Common myeloid progenitor, CD34-positive (primary cell): Measurements from ENCODE around the gene MAB21L2.

Experiments used
- CTCF ChIA-PET: fragments of 350-600 bp; sonication (Branson Sonifier 250); formaldehyde crosslinking; loops from one replicate; lab custom pipeline; 2021; ENCODE audit warnings: antibody characterized with exemption; lab: Charles Lee
- POLR2A ChIA-PET: fragments of 350-600 bp; sonication (Branson Sonifier 250); formaldehyde crosslinking; loops from one replicate; lab custom pipeline; 2021; ENCODE audit warnings: antibody characterized with exemption; lab: Charles Lee
- DNase-seq, 3 donors: peaks; one replicate each; pipeline versions ENCODE4 v3.0.0 to v3.0.0-alpha.2; 2013
- H3K27ac ChIP-seq, 2 experiments: 1 replicate in 1 of 2; 2 replicates in 1 of 2; pipeline ENCODE4 v1.7.0; 2013; ENCODE audit warnings: inconsistent platforms in 2 of 2, low read length in 2 of 2, mild to moderate bottlenecking in 2 of 2, low read depth in 1 of 2, moderate library complexity in 1 of 2; ENCODE audit not compliant: severe bottlenecking in 2 of 2, insufficient read depth in 1 of 2, poor library complexity in 1 of 2
- H3K27me3 ChIP-seq, 5 experiments: replicated peaks in 2 of 5; 1 replicate in 3 of 5; 2 replicates in 2 of 5; pipeline versions ENCODE4 v1.6.1 to v1.7.0; 2013; ENCODE audit warnings: low read length in 4 of 5, mild to moderate bottlenecking in 2 of 5, moderate library complexity in 2 of 5, inconsistent platforms in 1 of 5; ENCODE audit not compliant: insufficient read depth in 5 of 5, control insufficient read depth in 4 of 5
- H3K36me3 ChIP-seq, 4 experiments: 1 replicate in 2 of 4; 2 replicates in 2 of 4; pipeline versions ENCODE4 v1.6.1 to v1.7.0; 2013; ENCODE audit warnings: low read length in 3 of 4, control low read depth in 1 of 4, mild to moderate bottlenecking in 1 of 4; ENCODE audit not compliant: control insufficient read depth in 4 of 4, insufficient read depth in 4 of 4
- H3K4me1 ChIP-seq, 4 experiments: 1 replicate in 3 of 4; 2 replicates in 1 of 4; pipeline versions ENCODE4 v1.6.1 to v1.7.1; 2013; ENCODE audit warnings: low read length in 3 of 4, mild to moderate bottlenecking in 3 of 4, control low read depth in 1 of 4, inconsistent platforms in 1 of 4, moderate library complexity in 1 of 4; ENCODE audit not compliant: control insufficient read depth in 4 of 4, insufficient read depth in 4 of 4; ENCODE audit errors: control extremely low read depth in 1 of 4
- H3K4me3 ChIP-seq, 7 experiments: 1 replicate in 4 of 7; 2 replicates in 3 of 7; pipeline versions ENCODE4 v1.5.1 to v1.7.0; 2013; ENCODE audit warnings: mild to moderate bottlenecking in 7 of 7, low read length in 6 of 7, moderate library complexity in 6 of 7, inconsistent platforms in 2 of 7, low read depth in 2 of 7, control low read depth in 1 of 7; ENCODE audit not compliant: insufficient read depth in 4 of 7, control insufficient read depth in 1 of 7; ENCODE audit errors: extremely low read depth in 1 of 7
- H3K9me3 ChIP-seq, 5 experiments: 1 replicate in 4 of 5; 2 replicates in 1 of 5; pipeline versions ENCODE4 v1.6.1 to v1.7.1; 2013; ENCODE audit warnings: low read length in 4 of 5, mild to moderate bottlenecking in 2 of 5, inconsistent platforms in 1 of 5, low read depth in 1 of 5, moderate library complexity in 1 of 5; ENCODE audit not compliant: control insufficient read depth in 4 of 5, insufficient read depth in 2 of 5; ENCODE audit errors: control extremely low read depth in 1 of 5
- WGBS: methylation state at CpG from one replicate; pipeline ENCODE4 v1.1.5; 2013; ENCODE audit not compliant: insufficient coverage; 5-methylcytosine and 5-hydroxymethylcytosine counted together

Gene MAB21L2

GRCh38 chr4:150573534-150573933 lies 8.4 kb upstream of the MAB21L2 start:
- peak overlapping the region; percentile 27 to 60 for H3K27ac ChIP-seq
- no peak overlapping the region for H3K4me3 ChIP-seq
- POLR2A ChIA-PET: no interaction called here
- no peaks in the 10 kb centered on the region for H3K9me3 ChIP-seq
- CTCF ChIA-PET: interaction anchor here (1.3 kb wide), 1 partner anchor 17 kb away, joined by 5 read pairs; no protein-coding TSS in a partner anchor
- DNase-seq: peak; percentile 25 to 80 (median 66)
- no CpG with 5 or more reads among the region's 1 CpG for WGBS
- peaks cover 0 to 3% (median 0%) of the 10 kb centered on the region in 4 experiments for H3K36me3 ChIP-seq
- H3K4me1 ChIP-seq: peaks cover 0 to 8% (median 0%) of the 10 kb centered on the region in 4 experiments
- H3K27me3 ChIP-seq: no peaks in the 10 kb centered on the region

DNA sequence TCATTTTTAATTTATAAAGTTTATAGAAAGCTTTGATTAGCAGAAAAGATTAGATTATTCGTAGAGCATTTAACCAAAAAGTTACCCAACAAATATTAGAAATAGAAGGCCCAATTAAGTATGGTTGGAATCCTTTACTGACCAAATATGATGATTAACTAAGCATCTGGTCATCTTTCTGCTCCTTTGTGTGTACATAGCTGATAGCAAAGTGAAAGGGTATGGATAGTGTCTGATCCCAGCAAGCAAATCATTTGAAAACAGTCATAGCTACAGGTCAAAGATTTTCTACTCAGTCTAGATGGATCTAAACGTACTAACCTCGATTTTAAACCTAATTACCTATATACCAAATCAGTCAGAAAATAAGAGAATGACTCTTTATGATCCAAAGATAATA lies 7.3 kb upstream of the MAB21L2 start:
- ChIA-PET POLR2A (interaction anchor here (0.6 kb wide), 1 partner anchor 292 kb away, joined by 8 read pairs; no protein-coding TSS in a partner anchor), CTCF (interaction anchor here (0.6 to 0.8 kb wide), 3 partner anchors 19 to 326 kb away, joined by 3 read pairs; no protein-coding TSS in a partner anchor)
- Histone ChIP-seq H3K4me3 (no peak overlapping the region), H3K9me3 (peaks cover 0 to under 1% (median 0%) of the 10 kb centered on the region in 5 experiments), H3K36me3 (peaks cover 0 to 5% (median 1%) of the 10 kb centered on the region in 4 experiments), H3K4me1 (peaks cover 0 to 8% (median 0%) of the 10 kb centered on the region in 4 experiments), H3K27me3 (no peaks in the 10 kb centered on the region), H3K27ac (no peak overlapping the region)
- no peak for DNase-seq
- WGBS: no CpG with 5 or more reads among the region's 3 CpGs

DNA sequence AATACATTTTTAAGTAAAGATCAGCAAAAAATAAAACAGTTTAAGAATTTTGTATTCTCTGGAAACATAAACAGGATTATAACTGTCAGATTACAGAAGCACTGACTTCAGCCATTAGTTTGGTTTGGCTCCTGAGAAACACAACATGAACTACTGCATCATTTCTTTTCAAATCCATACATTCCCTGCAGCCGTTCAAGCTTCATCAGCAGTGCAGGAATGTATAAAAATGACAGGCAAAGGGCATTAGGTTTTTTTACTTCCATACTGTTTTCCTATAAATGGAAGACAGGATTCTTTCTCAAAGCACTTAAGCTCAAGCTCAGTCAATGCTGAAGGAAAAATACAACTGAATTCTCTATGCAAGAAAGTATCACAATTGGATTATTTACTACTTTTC lies 4.2 kb upstream of the MAB21L2 start:
- Histone ChIP-seq H3K9me3 (peaks cover 0 to 15% (median 2%) of the 10 kb centered on the region in 5 experiments), H3K27ac (no peak overlapping the region), H3K27me3 (no peaks in the 10 kb centered on the region), H3K4me1 (peaks cover 0 to 7% (median 0%) of the 10 kb centered on the region in 4 experiments), H3K4me3 (no peak overlapping the region), H3K36me3 (peaks cover 0 to 34% (median 16%) of the 10 kb centered on the region in 4 experiments)
- DNase-seq: no peak
- ChIA-PET POLR2A (interaction anchor here (0.6 kb wide), 1 partner anchor 40 kb away, joined by 5 read pairs; no protein-coding TSS in a partner anchor), CTCF (no interaction called here)
- WGBS: no CpG with 5 or more reads among the region's 1 CpG

DNA sequence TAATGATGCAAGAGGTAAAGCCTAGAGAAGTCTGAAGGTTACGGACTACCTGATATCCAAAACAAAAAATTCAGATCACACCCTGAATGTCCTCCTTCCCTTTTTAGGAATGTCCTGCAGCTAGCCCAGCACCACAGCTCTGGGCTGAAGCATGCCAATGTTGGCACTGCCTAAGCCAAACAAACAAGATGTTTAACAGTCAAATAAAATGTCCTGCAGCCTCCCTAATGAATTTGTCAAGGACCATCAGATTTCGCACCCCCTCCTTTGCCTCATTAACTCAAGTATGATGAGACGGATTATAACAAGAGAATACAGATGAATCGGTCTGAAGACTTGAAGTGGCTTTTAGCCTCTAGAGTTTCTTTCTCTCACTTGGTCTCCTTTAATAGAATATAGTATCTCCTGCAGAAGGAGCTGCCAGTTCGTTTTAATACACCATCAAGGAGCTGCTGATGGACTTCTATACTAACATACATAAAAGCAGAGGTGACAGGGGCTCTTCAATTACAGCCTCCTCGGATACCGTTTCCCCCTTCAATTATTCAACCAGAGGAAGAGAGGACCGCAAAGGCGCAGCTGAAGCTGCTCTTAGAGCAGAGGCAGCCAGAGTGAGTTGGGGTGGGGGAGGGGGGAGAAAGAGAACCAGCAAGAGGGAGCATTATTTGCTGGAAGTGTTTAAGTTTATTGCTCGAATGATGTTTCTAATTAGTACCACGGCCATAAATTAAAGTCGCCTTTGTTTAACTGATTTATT lies 3.0 kb upstream of the MAB21L2 start:
- no peak for DNase-seq
- Histone ChIP-seq H3K36me3 (peaks cover 0 to 45% (median 25%) of the 10 kb centered on the region in 4 experiments), H3K9me3 (peaks cover 0 to 26% (median 13%) of the 10 kb centered on the region in 5 experiments), H3K4me3 (no peak overlapping the region), H3K4me1 (no peaks in the 10 kb centered on the region), H3K27me3 (no peaks in the 10 kb centered on the region), H3K27ac (no peak overlapping the region)
- CTCF ChIA-PET: interaction anchor here (1.0 to 2.2 kb wide), 2 partner anchors 10 to 18 kb away, joined by 3 to 4 read pairs; no protein-coding TSS in a partner anchor
- POLR2A ChIA-PET: no interaction called here
- 100% methylated on average over 6 of the region's 12 CpGs for WGBS

DNA sequence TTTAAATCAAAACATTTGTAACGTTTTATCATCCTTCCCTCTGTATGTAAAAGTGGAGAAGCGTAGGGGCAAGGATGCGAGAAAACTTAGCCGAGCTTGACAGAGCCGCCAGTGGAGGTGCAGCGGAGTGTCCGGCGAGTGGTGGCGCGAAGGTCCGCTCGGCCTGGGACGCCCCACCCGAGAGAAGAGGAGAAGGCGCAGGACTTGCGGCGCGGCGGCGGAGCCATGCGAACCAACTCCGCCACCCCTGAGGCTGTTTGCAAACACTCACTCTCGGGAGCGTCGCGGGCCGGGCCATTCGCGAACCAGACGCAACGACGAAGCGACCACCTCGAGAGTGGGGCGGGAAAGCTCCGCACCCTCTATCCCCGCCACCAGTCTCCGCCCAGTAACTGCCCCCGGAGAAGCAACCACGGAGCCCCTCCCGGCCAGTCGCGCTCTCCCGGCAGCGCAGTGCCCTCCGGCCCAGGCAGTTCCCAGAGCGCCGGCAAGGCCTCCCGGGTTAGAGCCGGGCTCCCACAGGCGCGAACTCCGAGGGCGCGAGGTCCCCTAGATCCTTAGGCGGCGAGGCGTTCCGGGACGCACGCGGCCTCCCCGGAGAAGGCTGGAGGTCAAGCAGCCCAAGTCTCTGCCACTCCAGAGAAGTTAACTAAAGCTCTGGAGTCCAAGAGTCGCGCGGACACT lies 2.3 kb upstream of the MAB21L2 start:
- Histone ChIP-seq H3K36me3 (peaks cover 0 to 52% (median 28%) of the 10 kb centered on the region in 4 experiments), H3K4me1 (no peaks in the 10 kb centered on the region), H3K4me3 (no peak overlapping the region), H3K27ac (no peak overlapping the region), H3K9me3 (peaks cover 0 to 26% (median 15%) of the 10 kb centered on the region in 5 experiments), H3K27me3 (no peaks in the 10 kb centered on the region)
- DNase-seq: no peak
- ChIA-PET POLR2A (no interaction called here), CTCF (interaction anchor here (1.0 to 2.2 kb wide), 2 partner anchors 9 to 19 kb away, joined by 3 to 4 read pairs; no protein-coding TSS in a partner anchor)
- WGBS: 96% methylated on average over 61 of the region's 66 CpGs

DNA sequence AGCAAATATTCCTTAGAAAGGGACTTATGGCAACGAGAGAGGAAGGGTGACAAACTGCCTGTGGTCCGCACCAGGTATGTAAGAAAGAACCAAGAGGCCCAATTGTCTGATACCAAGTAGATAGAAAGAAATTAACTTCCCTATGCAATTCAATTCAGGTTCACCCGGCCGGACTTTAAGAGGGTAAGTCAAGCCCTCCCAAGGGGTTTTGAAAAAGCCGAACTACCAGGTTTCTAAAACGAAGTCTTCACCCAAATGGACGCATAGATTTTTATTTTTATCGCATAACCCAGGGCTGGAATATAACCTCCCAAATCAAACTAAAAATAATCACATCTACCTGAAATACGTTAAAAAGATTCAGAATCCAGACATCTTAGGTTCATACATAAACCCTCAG lies 1.6 kb upstream of the MAB21L2 start:
- H3K27ac ChIP-seq: no peak overlapping the region
- H3K9me3 ChIP-seq: peaks cover 0 to 26% (median 15%) of the 10 kb centered on the region in 5 experiments
- ChIA-PET POLR2A (no interaction called here), CTCF (interaction anchor here (2.2 kb wide), 1 partner anchor 9 kb away, joined by 4 read pairs; no protein-coding TSS in a partner anchor)
- H3K4me1 ChIP-seq: no peaks in the 10 kb centered on the region
- H3K27me3 ChIP-seq: no peaks in the 10 kb centered on the region
- H3K4me3 ChIP-seq: no peak overlapping the region
- DNase-seq: no peak
- H3K36me3 ChIP-seq: peaks cover 0 to 52% (median 28%) of the 10 kb centered on the region in 4 experiments
- 99% methylated on average over 9 of the region's 9 CpGs for WGBS
